Measurements from ENCODE around the gene KLRF1.

The KLRF1 gene

GRCh38 chr12:9827209-9827888, at the start of gene KLRF1:
KLRF1 (plus strand) TSS chr12:9827481; CDS start chr12:9827545, 64 bp downstream.
- no peak for ATAC-seq

GRCh38 chr12:9779209-9779608, 48.1 kb upstream of the KLRF1 start:
- no peak for ATAC-seq

- no peak for ATAC-seq
Measured at GRCh38 chr12:9781360-9781759, 45.9 kb upstream of the KLRF1 start.

GRCh38 chr12:9782547-9783382, 44.5 kb upstream of the KLRF1 start:
- no peak for ATAC-seq

GRCh38 chr12:9784326-9784725, 43.0 kb upstream of the KLRF1 start:
- no peak for ATAC-seq

- ATAC-seq, result no peak
Measured at GRCh38 chr12:9784816-9785215, 42.5 kb upstream of the KLRF1 start.

GRCh38 chr12:9786726-9787717, 40.3 kb upstream of the KLRF1 start:
- ATAC-seq, result no peak

GRCh38 chr12:9792185-9792900, 34.9 kb upstream of the KLRF1 start:
- ATAC-seq, result no peak

GRCh38 chr12:9792961-9793617, 34.2 kb upstream of the KLRF1 start:
- peak in 1 of 2 donors; percentile 12 for ATAC-seq

- peak; percentile 2 to 11 for ATAC-seq
Measured at GRCh38 chr12:9793779-9794395, 33.4 kb upstream of the KLRF1 start.

GRCh38 chr12:9794484-9795093, 32.7 kb upstream of the KLRF1 start:
- peak; percentile 61 to 64 for ATAC-seq

- ATAC-seq, result no peak
Measured at GRCh38 chr12:9795945-9796344, 31.3 kb upstream of the KLRF1 start.

GRCh38 chr12:9796346-9796745, 30.9 kb upstream of the KLRF1 start:
- peak; percentile 56 to 62 for ATAC-seq

GRCh38 chr12:9796971-9797370, 30.3 kb upstream of the KLRF1 start:
- no peak for ATAC-seq

GRCh38 chr12:9797722-9798619, 29.3 kb upstream of the KLRF1 start:
- peak; percentile 59 to 61 for ATAC-seq

GRCh38 chr12:9799961-9800360, 27.3 kb upstream of the KLRF1 start:
- no peak for ATAC-seq

GRCh38 chr12:9805883-9806282, 21.4 kb upstream of the KLRF1 start:
- ATAC-seq, result no peak

- no peak for ATAC-seq
Measured at GRCh38 chr12:9806714-9807113, 20.6 kb upstream of the KLRF1 start.

- peak in 1 of 2 donors; percentile 27 for ATAC-seq
Measured at GRCh38 chr12:9808504-9808903, 18.8 kb upstream of the KLRF1 start.

GRCh38 chr12:9809338-9809737, 17.9 kb upstream of the KLRF1 start:
- no peak for ATAC-seq

All from activated CD4-positive, CD25-positive, alpha-beta regulatory T cell treated with anti-CD3 and anti-CD28 coated beads, Interleukin-2, amount 50 U/mL, for 24 hours (primary cell).